NCI-H2081 treated with DMSO at 0.1 percent for 48 hours (cell line): ENCODE measurements around the gene RMC1.
"Not testable (repeated sequence)": the region's sequence is repeated elsewhere in the genome, so short reads cannot be mapped to it uniquely, and the experiment has no call there.

Experiments
- DNase-seq: peaks from one replicate; lab custom pipeline; 2025; lab: John Stamatoyannopoulos, UW

The RMC1 gene

DNA sequence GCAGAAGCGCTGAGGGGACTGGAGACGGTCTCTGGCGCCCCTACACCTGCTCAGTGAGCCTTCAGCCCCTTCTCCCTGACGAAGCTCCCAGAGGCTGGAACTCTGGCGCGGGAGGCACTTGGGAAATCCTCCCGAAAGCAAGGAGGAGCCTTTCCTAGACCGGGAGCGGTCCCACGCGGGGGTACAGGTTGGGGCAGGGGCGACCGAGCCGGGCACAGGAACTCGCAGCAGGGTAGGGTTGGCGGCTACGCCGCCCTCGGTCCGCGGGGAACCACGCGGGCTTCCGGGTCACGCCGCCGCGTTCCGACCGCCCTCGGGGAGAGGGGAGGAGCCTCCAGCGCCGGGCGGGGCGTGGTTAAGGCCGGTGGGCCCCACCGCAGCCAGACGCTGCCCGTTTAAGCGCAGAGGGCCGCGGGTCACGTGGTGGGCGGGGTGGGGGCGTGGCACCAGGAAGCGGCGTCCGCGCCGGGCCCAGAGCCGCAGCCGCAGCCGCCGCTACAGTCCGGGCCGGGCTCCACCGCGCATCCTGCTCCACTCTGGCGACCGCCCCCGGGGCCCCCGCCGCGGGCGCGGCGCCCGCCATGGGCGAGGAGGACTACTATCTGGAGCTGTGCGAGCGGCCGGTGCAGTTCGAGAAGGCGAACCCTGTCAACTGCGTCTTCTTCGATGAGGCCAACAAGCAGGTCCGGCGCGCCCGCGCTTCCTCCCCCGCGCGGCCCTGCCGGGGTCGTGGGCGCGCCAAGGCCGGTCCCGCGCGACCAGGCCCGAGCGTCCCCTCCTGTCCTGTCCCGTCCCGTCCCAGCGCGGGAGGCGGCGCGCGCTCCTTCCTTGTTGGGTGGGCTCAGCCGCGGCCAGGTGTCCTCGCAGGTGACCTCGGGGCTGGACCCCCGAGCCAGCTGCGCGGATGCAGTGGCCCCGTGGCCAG, at the start of gene RMC1:
Gene RMC1, plus strand, starts transcription at position 474 of the 925 bp plus-strand sequence. Its CDS starts 108 bp downstream, at position 582.
- peak; percentile 26 for DNase-seq

- no peak for DNase-seq
Observed at GRCh38 chr18:23453680-23454058, 49.6 kb upstream of the RMC1 start.

- no peak for DNase-seq
Observed at GRCh38 chr18:23456835-23457234, 46.5 kb upstream of the RMC1 start.

DNA sequence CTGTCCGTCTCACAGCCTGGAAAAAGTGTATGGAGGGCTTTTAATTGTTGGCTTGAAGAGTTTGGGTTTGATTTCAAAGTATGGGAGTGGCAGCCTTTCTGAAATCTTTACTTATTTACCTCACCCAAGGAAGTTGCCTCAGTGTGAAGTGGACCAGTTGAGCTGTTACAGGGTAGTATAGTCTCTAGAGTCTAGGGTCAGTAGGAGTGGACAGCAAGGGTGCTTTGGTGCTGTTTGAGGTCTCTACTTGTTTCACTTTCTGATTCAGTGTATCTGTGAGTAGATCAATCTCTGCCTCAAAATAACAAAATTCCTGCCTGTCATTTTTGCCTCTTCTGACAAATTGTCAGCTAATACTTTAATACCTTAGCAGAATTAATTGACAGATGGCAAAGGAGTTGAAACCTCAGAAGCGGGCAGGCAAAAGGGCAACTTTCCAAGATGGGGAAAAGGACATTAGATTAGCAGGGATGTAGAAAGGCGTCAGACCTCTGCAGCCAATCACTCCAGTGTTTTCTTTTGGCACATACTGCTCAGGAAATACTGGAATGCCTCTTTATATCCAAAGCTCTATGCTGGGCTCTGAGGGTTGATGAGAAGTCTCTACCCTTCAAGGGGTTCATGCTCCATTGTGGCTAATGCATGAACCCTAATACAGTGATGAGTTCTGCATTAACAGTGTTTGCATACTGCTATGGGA, 44.3 kb upstream of the RMC1 start:
- DNase-seq = no peak

- no peak for DNase-seq
Observed at GRCh38 chr18:23459530-23459921, 43.8 kb upstream of the RMC1 start.

DNA sequence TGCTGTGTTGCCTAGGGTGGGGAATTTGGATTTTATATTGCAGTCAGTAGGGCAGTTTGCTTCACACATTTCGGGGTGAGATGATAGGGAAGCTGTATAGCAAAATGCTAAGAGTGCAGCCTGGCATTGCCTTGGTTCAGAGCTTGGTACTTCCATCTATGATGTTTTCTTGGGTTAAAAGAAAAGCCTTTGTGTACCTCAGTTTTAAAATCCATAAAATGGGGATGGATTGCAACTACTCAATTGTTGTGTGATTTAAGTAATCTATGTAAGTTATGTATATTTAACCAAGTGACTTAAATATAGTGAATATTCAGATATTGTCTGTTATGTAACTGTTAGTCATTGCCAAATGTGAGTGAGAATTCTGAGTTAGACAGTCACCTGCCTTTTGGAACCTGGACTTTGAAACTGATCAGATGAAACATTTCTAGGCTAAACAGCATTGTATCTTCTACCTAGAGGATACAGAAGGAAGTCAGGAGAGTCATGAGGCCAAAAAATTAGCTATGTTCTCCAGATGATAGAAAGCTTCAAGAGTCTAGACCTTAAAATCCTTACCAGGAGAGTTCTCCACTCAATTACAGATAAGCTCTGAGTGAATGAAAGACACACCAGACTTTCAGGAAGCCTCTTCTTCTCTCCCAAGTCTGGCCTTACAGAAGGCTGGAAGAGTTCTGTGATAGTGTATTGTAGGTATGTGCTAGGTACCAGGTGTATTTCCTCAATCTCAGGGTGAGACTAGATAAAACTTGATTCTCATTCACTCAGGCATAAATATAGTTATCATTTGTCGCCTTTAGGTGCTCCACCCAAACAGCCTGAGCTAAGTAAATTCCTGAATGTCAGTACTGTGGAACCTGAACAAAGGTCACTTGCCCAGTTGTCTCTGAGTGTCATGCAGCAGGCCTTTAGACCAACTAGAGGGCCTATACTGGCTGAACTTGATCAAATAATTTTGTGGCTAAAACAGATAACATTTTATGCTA, 42.7 kb upstream of the RMC1 start:
- no peak for DNase-seq

DNA sequence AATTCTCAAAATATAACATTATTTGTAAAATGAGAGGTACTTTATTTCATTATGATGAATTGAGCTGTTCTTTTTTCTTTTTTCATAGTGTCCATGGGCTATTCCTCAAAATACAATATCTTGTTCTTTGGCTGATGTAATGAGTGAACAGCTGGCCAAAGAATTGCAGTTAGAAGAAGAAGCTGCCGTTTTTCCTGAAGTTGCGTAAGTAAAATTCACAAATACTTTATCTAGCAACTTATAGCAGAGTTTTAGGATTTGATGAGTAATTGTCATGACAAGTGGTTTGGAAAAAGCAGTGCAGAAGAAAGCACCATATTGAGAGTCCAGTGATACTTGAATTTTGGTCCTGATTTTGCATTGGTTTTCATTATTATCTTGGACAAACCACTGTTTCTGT, 40.4 kb upstream of the RMC1 start:
- DNase-seq = no peak

GRCh38 chr18:23468753-23469459, 34.4 kb upstream of the RMC1 start:
- DNase-seq = no peak

GRCh38 chr18:23470620-23471387, 32.5 kb upstream of the RMC1 start:
- DNase-seq = no peak

- DNase-seq = no peak
Observed at GRCh38 chr18:23471486-23471885, 31.8 kb upstream of the RMC1 start.

- DNase-seq = no peak
Observed at GRCh38 chr18:23479829-23480505, 23.3 kb upstream of the RMC1 start.

- no peak for DNase-seq
Observed at GRCh38 chr18:23484561-23485182, 18.6 kb upstream of the RMC1 start.

DNA sequence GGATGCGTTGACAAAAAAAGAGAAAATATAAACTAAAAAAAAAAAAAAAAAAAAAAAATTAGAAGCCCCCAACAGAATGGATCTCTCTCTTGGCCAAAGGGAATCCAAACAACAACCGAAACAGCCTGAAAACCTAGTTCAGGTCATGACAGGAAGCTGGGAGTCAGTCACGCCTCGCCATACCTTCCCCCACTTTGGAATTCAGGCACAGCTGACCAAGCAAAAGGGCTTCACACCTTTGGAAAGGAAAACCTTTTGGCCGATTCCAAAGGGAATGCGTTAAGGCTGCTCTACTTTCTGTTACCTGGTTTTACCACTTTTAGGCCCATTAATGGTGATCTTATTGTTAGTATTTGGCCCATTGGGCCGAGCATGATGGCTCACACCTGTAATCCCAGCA, 17.9 kb upstream of the RMC1 start:
- DNase-seq = no peak

GRCh38 chr18:23487738-23488570, 15.4 kb upstream of the RMC1 start:
- no peak for DNase-seq

- not testable (repeated sequence) for DNase-seq
Observed at GRCh38 chr18:23489586-23489985, 13.7 kb upstream of the RMC1 start.

DNA sequence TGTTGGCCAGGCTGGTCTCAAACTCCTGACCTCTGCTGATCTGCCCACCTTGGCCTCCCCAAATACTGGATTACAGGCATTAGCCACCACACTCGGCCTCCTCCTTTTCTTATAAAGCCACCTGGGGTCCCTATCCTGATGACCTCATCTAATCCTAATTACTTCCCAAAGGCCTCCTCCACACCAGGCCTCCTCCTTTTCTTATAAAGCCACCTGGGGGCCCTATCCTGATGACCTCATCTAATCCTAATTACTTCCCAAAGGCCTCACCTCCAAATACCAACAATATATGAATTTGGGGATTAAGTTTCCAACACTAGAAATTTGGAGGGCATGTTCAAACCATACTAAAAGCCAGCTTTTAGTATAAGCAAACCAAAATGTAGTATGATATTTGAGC, 9.7 kb upstream of the RMC1 start:
- no peak for DNase-seq

GRCh38 chr18:23494992-23495391, 8.3 kb upstream of the RMC1 start:
- no peak for DNase-seq

DNA sequence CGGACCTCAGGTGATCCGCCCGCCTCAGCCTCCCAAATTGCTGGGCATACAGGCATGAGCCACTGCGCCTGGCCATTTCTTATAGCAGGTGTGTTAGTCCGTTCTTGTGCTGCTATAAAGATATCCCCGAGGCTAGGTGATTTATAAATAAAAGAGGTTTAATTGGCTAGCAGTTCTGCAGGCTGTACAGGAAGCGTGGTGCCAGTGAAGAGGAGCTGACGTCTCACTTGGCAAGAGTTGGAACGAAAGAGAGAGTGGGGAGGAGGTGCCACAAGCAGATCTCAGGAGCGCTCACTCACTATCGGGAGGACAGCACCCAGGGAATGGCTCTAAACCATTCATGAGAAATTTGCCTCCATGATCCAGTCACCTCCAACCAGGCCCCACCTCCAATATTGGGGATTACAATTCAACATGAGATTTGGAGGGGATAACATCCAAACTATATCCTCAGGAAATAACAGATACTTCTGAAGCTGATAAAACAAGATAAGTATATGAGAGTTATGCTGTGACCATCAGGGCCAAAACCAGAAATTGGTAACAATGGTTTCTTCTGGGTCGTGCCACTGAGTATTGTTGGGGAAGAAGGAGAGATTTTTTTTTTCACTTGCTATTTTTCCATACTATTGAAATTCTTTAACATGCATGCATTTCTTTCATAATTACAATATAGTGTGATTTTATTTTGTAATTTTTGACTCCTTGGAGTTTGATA, 7.4 kb upstream of the RMC1 start:
- DNase-seq = no peak
